Body of pancreas (tissue), 4 donors: ENCODE measurements around the gene HDLBP.

Experiments used
- POLR2A ChIP-seq, 3 donors: fragments of 450-650 bp; IDR thresholded peaks; one replicate each; pipeline ENCODE4 v1.6.1; 2016; ENCODE audit warnings: antibody characterized with exemption in 3 of 3, mild to moderate bottlenecking in 2 of 3
- TF ChIP-seq, protein P1 (sequence below), 7 experiments: fragments of 450-650 bp in 4 of 7; fragments of 200-600 bp in 3 of 7; sonication (generic) in 3 of 7; IDR thresholded peaks; one replicate each; pipeline ENCODE4 v1.5.1; 2016 to 2019; ENCODE audit warnings: antibody characterized with exemption in 7 of 7

DNA sequence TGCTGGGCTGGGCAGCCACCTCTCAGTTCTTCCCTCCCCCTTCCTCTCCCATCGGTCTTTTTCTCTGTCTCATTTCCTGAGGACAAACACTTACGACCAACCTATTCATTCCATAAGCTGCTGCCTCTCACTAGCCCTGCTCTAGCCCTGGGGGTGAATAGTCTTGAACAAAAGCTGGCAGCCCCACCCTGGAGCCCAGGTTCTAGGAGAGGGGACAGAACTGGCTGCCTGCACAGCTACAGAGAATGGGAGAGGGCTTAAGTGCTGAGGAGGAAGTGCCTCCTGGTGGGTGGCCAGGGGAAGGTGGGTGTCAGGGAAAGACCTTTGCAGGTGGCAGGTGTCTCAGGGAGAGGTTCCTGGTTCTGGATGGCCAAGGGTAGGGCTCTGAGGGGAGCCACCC, 104.2 kb downstream of the HDLBP start:
- TF ChIP-seq, protein P1, sequence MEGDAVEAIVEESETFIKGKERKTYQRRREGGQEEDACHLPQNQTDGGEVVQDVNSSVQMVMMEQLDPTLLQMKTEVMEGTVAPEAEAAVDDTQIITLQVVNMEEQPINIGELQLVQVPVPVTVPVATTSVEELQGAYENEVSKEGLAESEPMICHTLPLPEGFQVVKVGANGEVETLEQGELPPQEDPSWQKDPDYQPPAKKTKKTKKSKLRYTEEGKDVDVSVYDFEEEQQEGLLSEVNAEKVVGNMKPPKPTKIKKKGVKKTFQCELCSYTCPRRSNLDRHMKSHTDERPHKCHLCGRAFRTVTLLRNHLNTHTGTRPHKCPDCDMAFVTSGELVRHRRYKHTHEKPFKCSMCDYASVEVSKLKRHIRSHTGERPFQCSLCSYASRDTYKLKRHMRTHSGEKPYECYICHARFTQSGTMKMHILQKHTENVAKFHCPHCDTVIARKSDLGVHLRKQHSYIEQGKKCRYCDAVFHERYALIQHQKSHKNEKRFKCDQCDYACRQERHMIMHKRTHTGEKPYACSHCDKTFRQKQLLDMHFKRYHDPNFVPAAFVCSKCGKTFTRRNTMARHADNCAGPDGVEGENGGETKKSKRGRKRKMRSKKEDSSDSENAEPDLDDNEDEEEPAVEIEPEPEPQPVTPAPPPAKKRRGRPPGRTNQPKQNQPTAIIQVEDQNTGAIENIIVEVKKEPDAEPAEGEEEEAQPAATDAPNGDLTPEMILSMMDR (IDR thresholded peaks at IDR 0.05): no peak
- no peak for TF ChIP-seq POLR2A (IDR thresholded peaks at IDR 0.05)
